GM19438 (cell line): ENCODE results near the gene EPHA2.
"Not testable (repeated sequence)": the region's sequence is repeated elsewhere in the genome, so short reads cannot be mapped to it uniquely, and the experiment has no call there.

Source experiments
- ATAC-seq: cut with Tn5 transposase; IDR thresholded peaks from one replicate; pipeline ENCODE4 v1.9.1; 2021; ENCODE audit warnings: low read depth; ENCODE audit not compliant: unreplicated experiment

The EPHA2 gene

GRCh38 chr1:16170283-16170673 is 14.4 kb upstream of the EPHA2 start:
- ATAC-seq, result no peak

- ATAC-seq, result no peak
Measured at GRCh38 chr1:16168622-16169360, 12.9 kb upstream of the EPHA2 start.

GRCh38 chr1:16168144-16168495 is 12.3 kb upstream of the EPHA2 start:
- not testable (repeated sequence) for ATAC-seq

GRCh38 chr1:16167331-16168143 is 11.7 kb upstream of the EPHA2 start:
- ATAC-seq, result no peak

GRCh38 chr1:16166117-16166516 is 10.2 kb upstream of the EPHA2 start:
- ATAC-seq, result no peak

- ATAC-seq, result no peak
Measured at GRCh38 chr1:16165548-16165947, 9.7 kb upstream of the EPHA2 start.

- no peak for ATAC-seq
Measured at GRCh38 chr1:16165073-16165364, 9.2 kb upstream of the EPHA2 start.

GRCh38 chr1:16164213-16165072 is 8.6 kb upstream of the EPHA2 start:
- no peak for ATAC-seq

- not testable (repeated sequence) for ATAC-seq
Measured at GRCh38 chr1:16163608-16164212, 7.8 kb upstream of the EPHA2 start.

- no peak for ATAC-seq
Measured at GRCh38 chr1:16162163-16162822, 6.4 kb upstream of the EPHA2 start.

- no peak for ATAC-seq
Measured at GRCh38 chr1:16161717-16162116, 5.8 kb upstream of the EPHA2 start.

GRCh38 chr1:16158993-16159831 is 3.3 kb upstream of the EPHA2 start:
- ATAC-seq, result no peak

- no peak for ATAC-seq
Measured at GRCh38 chr1:16158025-16158424, 2.2 kb upstream of the EPHA2 start.

GRCh38 chr1:16156848-16157495 is 1.1 kb upstream of the EPHA2 start:
- ATAC-seq, result no peak

GRCh38 chr1:16153999-16154673 is 1.7 kb downstream of the EPHA2 start:
- ATAC-seq, result no peak

- ATAC-seq, result no peak
Measured at GRCh38 chr1:16153096-16153998, 2.5 kb downstream of the EPHA2 start.

- no peak for ATAC-seq
Measured at GRCh38 chr1:16152481-16153087, 3.3 kb downstream of the EPHA2 start.
